Activated naive CD8-positive, alpha-beta T cell treated with anti-CD3 and anti-CD28 coated beads, Interleukin-2, amount 50 U/mL, for 24 hours (primary cell): ENCODE measurements around the gene AVPI1.
"Not testable (repeated sequence)": the region's sequence is repeated elsewhere in the genome, so short reads cannot be mapped to it uniquely, and the experiment has no call there.

Experiments used
- ATAC-seq: fragments of 150-1000 bp; cut with Tn5 transposase; one replicate; pipeline ENCODE4 v1.10.0; 2021
- DNase-seq: peaks from one replicate; pipeline ENCODE4 v3.0.0; 2021
- H3K27ac Mint-ChIP-seq: one replicate; pipeline ENCODE4 v1.8.0; 2021; ENCODE audit warnings: mild to moderate bottlenecking, mixed read lengths
- H3K27me3 Mint-ChIP-seq: one replicate; pipeline ENCODE4 v1.8.0; 2021; ENCODE audit warnings: mixed read lengths
- H3K36me3 Mint-ChIP-seq: one replicate; pipeline ENCODE4 v1.8.0; 2021; ENCODE audit warnings: low read depth, mixed read lengths
- H3K4me1 Mint-ChIP-seq: one replicate; pipeline ENCODE4 v1.8.0; 2021; ENCODE audit warnings: mixed read lengths
- H3K4me3 Mint-ChIP-seq: one replicate; pipeline ENCODE4 v1.8.0; 2021; ENCODE audit warnings: mild to moderate bottlenecking, moderate library complexity, mixed read lengths
- H3K9me3 Mint-ChIP-seq: one replicate; pipeline ENCODE4 v1.8.0; 2021; ENCODE audit warnings: mixed read lengths

AVPI1 gene

GRCh38 chr10:97676770-97677581 lies 10.1 kb downstream of the AVPI1 start:
- Mint-ChIP-seq H3K4me1 (peaks cover 16% of the 10 kb centered on the region), H3K36me3 (peaks cover 2% of the 10 kb centered on the region), H3K9me3 (no peaks in the 10 kb centered on the region), H3K4me3 (no peak overlapping the region), H3K27ac (no peak overlapping the region), H3K27me3 (no peaks in the 10 kb centered on the region)
- peak; percentile 61 for ATAC-seq
- DNase-seq = peak; percentile 39

GRCh38 chr10:97675222-97675621 lies 11.8 kb downstream of the AVPI1 start:
- Mint-ChIP-seq H3K4me1 (peaks cover 16% of the 10 kb centered on the region), H3K4me3 (no peak overlapping the region), H3K36me3 (peaks cover 2% of the 10 kb centered on the region), H3K9me3 (no peaks in the 10 kb centered on the region), H3K27ac (no peak overlapping the region), H3K27me3 (no peaks in the 10 kb centered on the region)
- no peak for DNase-seq
- ATAC-seq = no peak

GRCh38 chr10:97673736-97674525 lies 13.1 kb downstream of the AVPI1 start:
- no peaks in the 10 kb centered on the region for H3K9me3 Mint-ChIP-seq

GRCh38 chr10:97669571-97669970 lies 17.5 kb downstream of the AVPI1 start:
- H3K4me1 Mint-ChIP-seq = peaks cover 14% of the 10 kb centered on the region
- H3K27me3 Mint-ChIP-seq = no peaks in the 10 kb centered on the region
- no peak overlapping the region for H3K27ac Mint-ChIP-seq
- no peak for ATAC-seq
- no peaks in the 10 kb centered on the region for H3K9me3 Mint-ChIP-seq
- DNase-seq = no peak
- peaks cover 11% of the 10 kb centered on the region for H3K36me3 Mint-ChIP-seq
- H3K4me3 Mint-ChIP-seq = no peak overlapping the region

More at GRCh38 chr10:97673736-97674525, 13.1 kb downstream of the AVPI1 start:
- Mint-ChIP-seq H3K27ac (peak overlapping the region; percentile 22), H3K27me3 (no peaks in the 10 kb centered on the region), H3K4me1 (peaks cover 16% of the 10 kb centered on the region), H3K4me3 (no peak overlapping the region), H3K36me3 (peaks cover 2% of the 10 kb centered on the region)
- DNase-seq (peak; percentile 41), ATAC-seq (peak; percentile 93)

- DNase-seq (no peak), ATAC-seq (no peak)
- H3K9me3 Mint-ChIP-seq = no peaks in the 10 kb centered on the region
- peaks cover 2% of the 10 kb centered on the region for H3K4me1 Mint-ChIP-seq
- no peaks in the 10 kb centered on the region for H3K27me3 Mint-ChIP-seq
- no peak overlapping the region for H3K27ac Mint-ChIP-seq
- H3K36me3 Mint-ChIP-seq = peaks cover 21% of the 10 kb centered on the region
- H3K4me3 Mint-ChIP-seq = no peak overlapping the region
Measured at GRCh38 chr10:97667463-97667862, 19.6 kb downstream of the AVPI1 start.

GRCh38 chr10:97666992-97667391 lies 20.0 kb downstream of the AVPI1 start:
- ATAC-seq (no peak), DNase-seq (no peak)
- Mint-ChIP-seq H3K27ac (no peak overlapping the region), H3K27me3 (no peaks in the 10 kb centered on the region), H3K4me1 (peaks cover 2% of the 10 kb centered on the region), H3K4me3 (no peak overlapping the region), H3K9me3 (no peaks in the 10 kb centered on the region), H3K36me3 (peaks cover 22% of the 10 kb centered on the region)

GRCh38 chr10:97664282-97664850 lies 22.7 kb downstream of the AVPI1 start:
- Mint-ChIP-seq H3K36me3 (peaks cover 25% of the 10 kb centered on the region), H3K27ac (no peak overlapping the region)

GRCh38 chr10:97659589-97659988 lies 27.5 kb downstream of the AVPI1 start:
- ATAC-seq (no peak), DNase-seq (no peak)
- Mint-ChIP-seq H3K4me1 (no peaks in the 10 kb centered on the region), H3K9me3 (no peaks in the 10 kb centered on the region), H3K4me3 (no peak overlapping the region), H3K36me3 (peaks cover 27% of the 10 kb centered on the region), H3K27ac (no peak overlapping the region), H3K27me3 (no peaks in the 10 kb centered on the region)

More at GRCh38 chr10:97664282-97664850, 22.7 kb downstream of the AVPI1 start:
- Mint-ChIP-seq H3K9me3 (no peaks in the 10 kb centered on the region), H3K4me1 (peaks cover 2% of the 10 kb centered on the region), H3K4me3 (no peak overlapping the region), H3K27me3 (no peaks in the 10 kb centered on the region)
- DNase-seq = no peak
- ATAC-seq = no peak

GRCh38 chr10:97656777-97657176 lies 30.3 kb downstream of the AVPI1 start:
- H3K4me3 Mint-ChIP-seq = no peak overlapping the region
- H3K36me3 Mint-ChIP-seq = peaks cover 28% of the 10 kb centered on the region
- H3K9me3 Mint-ChIP-seq = no peaks in the 10 kb centered on the region
- no peak overlapping the region for H3K27ac Mint-ChIP-seq
- ATAC-seq (no peak), DNase-seq (no peak)
- H3K27me3 Mint-ChIP-seq = no peaks in the 10 kb centered on the region
- no peaks in the 10 kb centered on the region for H3K4me1 Mint-ChIP-seq

- Mint-ChIP-seq H3K36me3 (peaks cover 16% of the 10 kb centered on the region), H3K27ac (no peak overlapping the region), H3K4me1 (peaks cover 19% of the 10 kb centered on the region), H3K27me3 (no peaks in the 10 kb centered on the region), H3K9me3 (no peaks in the 10 kb centered on the region), H3K4me3 (no peak overlapping the region)
- DNase-seq (no peak), ATAC-seq (no peak)
Measured at GRCh38 chr10:97651773-97652172, 35.3 kb downstream of the AVPI1 start.

- Mint-ChIP-seq H3K27me3 (no peaks in the 10 kb centered on the region), H3K4me1 (peaks cover 19% of the 10 kb centered on the region), H3K27ac (no peak overlapping the region), H3K9me3 (no peaks in the 10 kb centered on the region), H3K4me3 (no peak overlapping the region), H3K36me3 (peaks cover 18% of the 10 kb centered on the region)
- no peak for DNase-seq
- ATAC-seq = no peak
Measured at GRCh38 chr10:97650726-97651125, 36.3 kb downstream of the AVPI1 start.

GRCh38 chr10:97649405-97649750 lies 37.7 kb downstream of the AVPI1 start:
- not testable (repeated sequence) for H3K27me3 Mint-ChIP-seq, ATAC-seq, DNase-seq, H3K9me3 Mint-ChIP-seq
- Mint-ChIP-seq H3K4me1 (peaks cover 19% of the 10 kb centered on the region), H3K4me3 (peak overlapping the region; percentile 5), H3K27ac (peak overlapping the region; percentile 61), H3K36me3 (peaks cover 23% of the 10 kb centered on the region)

- Mint-ChIP-seq H3K27me3 (no peaks in the 10 kb centered on the region), H3K9me3 (no peaks in the 10 kb centered on the region), H3K27ac (peak overlapping the region; percentile 61), H3K4me3 (peak overlapping the region; percentile 5), H3K4me1 (peaks cover 19% of the 10 kb centered on the region), H3K36me3 (peaks cover 22% of the 10 kb centered on the region)
- DNase-seq = peak; percentile 13
- ATAC-seq = peak; percentile 99
Measured at GRCh38 chr10:97648562-97649404, 38.3 kb downstream of the AVPI1 start.

GRCh38 chr10:97647556-97647955 lies 39.5 kb downstream of the AVPI1 start:
- H3K4me1 Mint-ChIP-seq = peaks cover 27% of the 10 kb centered on the region
- H3K9me3 Mint-ChIP-seq = no peaks in the 10 kb centered on the region
- H3K27ac Mint-ChIP-seq = no peak overlapping the region
- no peak for ATAC-seq
- H3K4me3 Mint-ChIP-seq = no peak overlapping the region
- no peaks in the 10 kb centered on the region for H3K27me3 Mint-ChIP-seq
- H3K36me3 Mint-ChIP-seq = peaks cover 12% of the 10 kb centered on the region
- no peak for DNase-seq
